GM12891 (cell line): ENCODE results near the gene MAB21L4.

Source experiments
- PAX5 ChIP-seq: IDR thresholded peaks from 2 replicates; pipeline ENCODE4 v1.6.1; 2011; ENCODE audit warnings: low read length, moderate library complexity, mild to moderate bottlenecking; ENCODE audit not compliant: insufficient read depth, severe bottlenecking
- POLR2A ChIP-seq: IDR thresholded peaks from 2 replicates; pipeline ENCODE4 v1.6.1; 2011; ENCODE audit warnings: low read depth, low read length, control low read depth
- POLR2AphosphoS5 ChIP-seq: IDR thresholded peaks from 2 replicates; pipeline ENCODE4 v1.6.1; 2011; ENCODE audit warnings: low read depth, low read length, control low read depth
- POU2F2 ChIP-seq: IDR thresholded peaks from 2 replicates; pipeline ENCODE4 v1.6.1; 2011; ENCODE audit warnings: low read depth, mild to moderate bottlenecking, control low read depth, low read length, moderate library complexity
- TAF1 ChIP-seq: IDR thresholded peaks from 2 replicates; pipeline ENCODE4 v1.6.1; 2011; ENCODE audit warnings: low read depth, low read length, control low read depth

DNA sequence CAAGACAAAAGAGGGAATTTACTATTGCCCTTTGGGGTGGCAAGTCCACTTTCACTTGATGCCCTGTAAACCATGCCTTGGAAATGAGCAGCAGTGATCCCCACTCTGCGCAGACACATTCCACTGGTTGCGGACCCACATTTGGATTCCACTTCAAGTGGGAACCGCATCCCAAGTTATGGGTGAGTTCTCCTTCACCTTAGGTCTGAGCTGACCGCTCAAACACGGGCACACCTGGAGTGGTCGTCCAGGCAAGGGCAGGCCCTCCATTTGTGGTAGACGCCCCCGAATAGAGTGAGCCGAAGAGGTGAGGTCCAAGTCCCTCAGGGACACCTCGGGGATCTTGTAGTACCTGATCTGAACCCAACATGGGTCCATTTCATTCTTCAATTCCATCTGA, 37.1 kb downstream of the MAB21L4 start:
- TF ChIP-seq POLR2A = no peak
- TF ChIP-seq POLR2AphosphoS5 = no peak
- TF ChIP-seq TAF1 = no peak
- no peak for TF ChIP-seq POU2F2
- no peak for TF ChIP-seq PAX5
